Measurements from ENCODE around the gene IL10RB. TPM values are rescaled to one million over a fixed set of nuclear protein-coding genes. Genes with fewer than 3 reads are reported as not detected.

Gene IL10RB
- total and polyA plus RNA-seq, 2 of the 13 experiments (the other 11 are each of a cell fraction or from before 2014, with no cell fraction given), result 17.4 to 18.2 TPM

DNA sequence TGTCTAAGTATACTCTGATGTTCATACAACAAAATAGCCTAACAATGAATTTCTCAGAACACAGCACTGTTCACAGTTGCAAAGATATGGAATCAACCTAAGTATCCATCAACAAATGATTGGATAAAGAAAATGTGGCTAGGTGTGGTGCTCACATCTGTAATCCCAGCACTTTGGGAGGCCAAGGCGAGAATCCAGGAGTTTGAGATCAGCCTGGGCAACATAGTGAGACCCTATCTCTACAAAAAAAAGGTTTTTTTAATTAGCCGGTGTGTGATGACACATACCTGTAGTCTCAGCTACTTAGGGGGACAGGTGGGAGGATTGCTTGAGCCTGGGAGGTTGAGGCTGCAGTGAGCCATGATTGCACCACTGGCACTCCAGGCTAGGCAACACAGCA lies 25.8 kb upstream of the IL10RB start:
- BruUV-seq (replicated peaks), result no TSS peak
- CTCF ChIA-PET (ENCODE audit: low intra/inter-chr PET ratio, low total read pairs), result no interaction called here
- 91% methylated on average over 2 of the region's 2 CpGs for WGBS (ENCODE audit: low lambda C conversion rate)
- no peak for FAIRE-seq
- Histone ChIP-seq H3K27me3 (ENCODE audit: control insufficient read depth in 1 of 2, insufficient read depth in 2 of 2, low read length in 2 of 2) (no peaks in the 10 kb centered on the region), H3K4me1 (ENCODE audit: insufficient read depth, low read length) (peaks cover 17% of the 10 kb centered on the region), H3K27ac (ENCODE audit: extremely low read length, insufficient read depth, low read length) (no peak overlapping the region), H2AFZ (ENCODE audit: low read length) (no peak overlapping the region), H3K9me3 (ENCODE audit: low read length) (no peaks in the 10 kb centered on the region), H3K9ac (ENCODE audit: insufficient read depth, low read depth, low read length) (no peak overlapping the region), H3K36me3 (replicated peaks in 1 of 2; ENCODE audit: control insufficient read depth in 1 of 2, insufficient read depth in 2 of 2, low read length in 2 of 2) (peaks cover 1 to 6% of the 10 kb centered on the region in 2 experiments; a peak in 4 of 5 replicates), H3K4me2 (ENCODE audit: low read depth, low read length) (no peak overlapping the region), H4K20me1 (ENCODE audit: insufficient read depth, low read length) (no peaks in the 10 kb centered on the region), H3K79me2 (ENCODE audit: insufficient read depth, low read length) (peaks cover 6% of the 10 kb centered on the region), H3K4me3 (replicated peaks in 1 of 3; ENCODE audit: insufficient read depth in 1 of 3, low read depth in 2 of 3, low read length in 3 of 3) (no peak overlapping the region)
- no peak for ATAC-seq
- TF ChIP-seq ZBTB7A (CRISPR knock-in tag; IDR thresholded peaks at IDR 0.05) (no peak), LCORL (IDR thresholded peaks at IDR 0.05) (no peak), LCORL (CRISPR knock-in tag; IDR thresholded peaks at IDR 0.05) (no peak), SYNCRIP (IDR thresholded peaks at IDR 0.05; ENCODE audit: insufficient read depth, low read depth, low read length) (no peak), NR2F1 (CRISPR knock-in tag; IDR thresholded peaks at IDR 0.05) (no peak), HNRNPL (IDR thresholded peaks at IDR 0.05; ENCODE audit: low read depth, low read length) (no peak), ZBTB37 (CRISPR knock-in tag; IDR thresholded peaks at IDR 0.05) (no peak), NKX3-1 (CRISPR knock-in tag; IDR thresholded peaks at IDR 0.05) (no peak), ZFY (CRISPR knock-in tag; IDR thresholded peaks at IDR 0.05) (no peak), ZNF337 (CRISPR knock-in tag; IDR thresholded peaks at IDR 0.05; ENCODE audit: borderline replicate concordance, low read depth) (no peak), ZNF468 (CRISPR knock-in tag; IDR thresholded peaks at IDR 0.05) (no peak), ZSCAN25 (CRISPR knock-in tag; IDR thresholded peaks at IDR 0.05) (no peak), ZNF607 (CRISPR knock-in tag; IDR thresholded peaks at IDR 0.05; ENCODE audit: borderline replicate concordance) (no peak)
- TF ChIP-seq, protein P1, sequence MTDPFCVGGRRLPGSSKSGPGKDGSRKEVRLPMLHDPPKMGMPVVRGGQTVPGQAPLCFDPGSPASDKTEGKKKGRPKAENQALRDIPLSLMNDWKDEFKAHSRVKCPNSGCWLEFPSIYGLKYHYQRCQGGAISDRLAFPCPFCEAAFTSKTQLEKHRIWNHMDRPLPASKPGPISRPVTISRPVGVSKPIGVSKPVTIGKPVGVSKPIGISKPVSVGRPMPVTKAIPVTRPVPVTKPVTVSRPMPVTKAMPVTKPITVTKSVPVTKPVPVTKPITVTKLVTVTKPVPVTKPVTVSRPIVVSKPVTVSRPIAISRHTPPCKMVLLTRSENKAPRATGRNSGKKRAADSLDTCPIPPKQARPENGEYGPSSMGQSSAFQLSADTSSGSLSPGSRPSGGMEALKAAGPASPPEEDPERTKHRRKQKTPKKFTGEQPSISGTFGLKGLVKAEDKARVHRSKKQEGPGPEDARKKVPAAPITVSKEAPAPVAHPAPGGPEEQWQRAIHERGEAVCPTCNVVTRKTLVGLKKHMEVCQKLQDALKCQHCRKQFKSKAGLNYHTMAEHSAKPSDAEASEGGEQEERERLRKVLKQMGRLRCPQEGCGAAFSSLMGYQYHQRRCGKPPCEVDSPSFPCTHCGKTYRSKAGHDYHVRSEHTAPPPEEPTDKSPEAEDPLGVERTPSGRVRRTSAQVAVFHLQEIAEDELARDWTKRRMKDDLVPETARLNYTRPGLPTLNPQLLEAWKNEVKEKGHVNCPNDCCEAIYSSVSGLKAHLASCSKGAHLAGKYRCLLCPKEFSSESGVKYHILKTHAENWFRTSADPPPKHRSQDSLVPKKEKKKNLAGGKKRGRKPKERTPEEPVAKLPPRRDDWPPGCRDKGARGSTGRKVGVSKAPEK (CRISPR knock-in tag; IDR thresholded peaks at IDR 0.05; ENCODE audit: borderline replicate concordance), result no peak
- TF ChIP-seq, protein P2, sequence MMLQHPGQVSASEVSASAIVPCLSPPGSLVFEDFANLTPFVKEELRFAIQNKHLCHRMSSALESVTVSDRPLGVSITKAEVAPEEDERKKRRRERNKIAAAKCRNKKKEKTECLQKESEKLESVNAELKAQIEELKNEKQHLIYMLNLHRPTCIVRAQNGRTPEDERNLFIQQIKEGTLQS (CRISPR knock-in tag; IDR thresholded peaks at IDR 0.05), result no peak
- TF ChIP-seq, protein P3, sequence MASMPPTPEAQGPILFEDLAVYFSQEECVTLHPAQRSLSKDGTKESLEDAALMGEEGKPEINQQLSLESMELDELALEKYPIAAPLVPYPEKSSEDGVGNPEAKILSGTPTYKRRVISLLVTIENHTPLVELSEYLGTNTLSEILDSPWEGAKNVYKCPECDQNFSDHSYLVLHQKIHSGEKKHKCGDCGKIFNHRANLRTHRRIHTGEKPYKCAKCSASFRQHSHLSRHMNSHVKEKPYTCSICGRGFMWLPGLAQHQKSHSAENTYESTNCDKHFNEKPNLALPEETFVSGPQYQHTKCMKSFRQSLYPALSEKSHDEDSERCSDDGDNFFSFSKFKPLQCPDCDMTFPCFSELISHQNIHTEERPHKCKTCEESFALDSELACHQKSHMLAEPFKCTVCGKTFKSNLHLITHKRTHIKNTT (CRISPR knock-in tag; IDR thresholded peaks at IDR 0.05), result no peak
- in situ Hi-C loops (cut with HindIII; ENCODE audit: extremely low pct_ligation_motif_present, low pct_unique_long_range_greater_than_20kb) (no loop called here), intact Hi-C loops (cut with micrococcal nuclease; ENCODE audit: unreplicated experiment) (no loop called here)
- POLR2A ChIA-PET, result no interaction called here
- DNase-seq (ENCODE audit: low spot score), result no peak
